PC-9 (cell line): ENCODE data around the gene CENPP. TPM values are rescaled to one million over a fixed set of nuclear protein-coding genes. Genes with fewer than 3 reads are reported as not detected.

ENCODE experiments used
- BruUV-seq: library from RNA; stranded (reverse); fragments of 400-500 nt; replicated peaks from 2 replicates; lab custom pipeline; 2021; lab: Mats Ljungman, UMichigan
- CTCF ChIA-PET: fragments of 300-600 bp; sonication (Branson Sonifier 250); formaldehyde crosslinking; loops from one replicate; lab custom pipeline; 2022; ENCODE audit warnings: antibody characterized with exemption; lab: Charles Lee
- POLR2A ChIA-PET: fragments of 300-600 bp; sonication (Branson Sonifier 250); formaldehyde crosslinking; loops from one replicate; lab custom pipeline; 2022; ENCODE audit warnings: antibody characterized with exemption; ENCODE audit not compliant: unreplicated experiment; lab: Charles Lee
- DNase-seq, 2 experiments: peaks; one replicate each; pipeline versions ENCODE4 v3.0.0 to v3.0.0-alpha.2; 2015 to 2022; ENCODE audit warnings: mixed read lengths in 1 of 2
- H2AFZ ChIP-seq: fragments of 200-600 bp; sonication (generic); 2 replicates; pipeline ENCODE4 v1.8.1; 2017; ENCODE audit warnings: antibody characterized with exemption
- H3F3A ChIP-seq: fragments of 200-600 bp; sonication (generic); 2 replicates; pipeline ENCODE4 v1.8.1; 2017; ENCODE audit warnings: antibody characterized with exemption, mild to moderate bottlenecking, low read depth; ENCODE audit not compliant: insufficient read depth
- H3K27ac ChIP-seq: fragments of 200-600 bp; sonication (generic); 2 replicates; pipeline ENCODE4 v1.6.1; 2016; ENCODE audit warnings: mixed run types
- H3K27me3 ChIP-seq: fragments of 200-600 bp; sonication (generic); 2 replicates; pipeline ENCODE4 v1.6.1; 2016; ENCODE audit warnings: low read depth, mixed run types; ENCODE audit not compliant: insufficient read depth
- H3K36me3 ChIP-seq: fragments of 200-600 bp; sonication (generic); 2 replicates; pipeline ENCODE4 v1.6.1; 2016; ENCODE audit warnings: low read depth, mixed run types
- H3K4me1 ChIP-seq: fragments of 200-600 bp; sonication (generic); replicated peaks from 2 replicates; pipeline ENCODE4 v1.6.1; 2016; ENCODE audit warnings: mixed run types; ENCODE audit not compliant: insufficient read depth
- H3K4me2 ChIP-seq: fragments of 200-600 bp; sonication (generic); 2 replicates; pipeline ENCODE4 v1.6.1; 2017; ENCODE audit warnings: mixed run types
- H3K4me3 ChIP-seq: fragments of 200-600 bp; sonication (generic); 2 replicates; pipeline ENCODE4 v1.6.1; 2016; ENCODE audit warnings: mixed run types
- H3K79me2 ChIP-seq: fragments of 200-600 bp; sonication (generic); 2 replicates; pipeline ENCODE4 v1.6.1; 2017; ENCODE audit warnings: low read depth, mixed run types
- H3K9me2 ChIP-seq: fragments of 200-600 bp; sonication (generic); 2 replicates; pipeline ENCODE4 v1.8.1; 2017; ENCODE audit warnings: mild to moderate bottlenecking; ENCODE audit not compliant: insufficient read depth
- H3K9me3 ChIP-seq: fragments of 200-600 bp; sonication (generic); 2 replicates; pipeline ENCODE4 v1.8.1; 2016; ENCODE audit warnings: low read depth; ENCODE audit not compliant: insufficient read depth
- H4K20me1 ChIP-seq: fragments of 200-600 bp; sonication (generic); 2 replicates; pipeline ENCODE4 v1.8.1; 2017; ENCODE audit not compliant: insufficient read depth
- CTCF ChIP-seq: fragments of 200-600 bp; sonication (generic); conservative IDR thresholded peaks from 2 replicates; pipeline ENCODE4 v1.6.1; 2017; ENCODE audit warnings: mixed run types, antibody characterized with exemption, mild to moderate bottlenecking, moderate library complexity
- EZH2 ChIP-seq: fragments of 200-600 bp; sonication (generic); IDR thresholded peaks from 2 replicates; pipeline ENCODE4 v1.8.0; 2017; ENCODE audit warnings: antibody characterized with exemption, low read depth
- intact Hi-C: fragments of 100-400 bp; cut with micrococcal nuclease; formaldehyde crosslinking; loops from one replicate; pipeline ENCODE4 v1.10.0; 2022; ENCODE audit not compliant: unreplicated experiment
- total RNA-seq: library from RNA; stranded (reverse); gene quantifications from 2 replicates; pipeline ENCODE4 v1.2.3, GENCODE V29; 2021

The CENPP gene
- total RNA-seq, 1 experiment from 2014 or later, result 10.0 TPM

- Histone ChIP-seq H3K4me3 (no peak overlapping the region), H3K9me3 (no peaks in the 10 kb centered on the region; the same call in 1 of the 2 replicates), H4K20me1 (no peaks in the 10 kb centered on the region), H3K4me2 (no peak overlapping the region), H3K27me3 (no peaks in the 10 kb centered on the region), H3K36me3 (no peaks in the 10 kb centered on the region; the same call in 1 of the 2 replicates), H3K79me2 (no peaks in the 10 kb centered on the region), H3F3A (no peaks in the 10 kb centered on the region; the same call in 1 of the 2 replicates), H3K27ac (no peak overlapping the region), H3K9me2 (no peaks in the 10 kb centered on the region), H3K4me1 (no peaks in the 10 kb centered on the region), H2AFZ (no peak overlapping the region)
- ChIA-PET POLR2A (no interaction called here), CTCF (no interaction called here)
- DNase-seq, result no peak
- TF ChIP-seq EZH2 (no peak), CTCF (no peak)
- intact Hi-C loops, result no loop called here
- no TSS peak for BruUV-seq
These were observed 282.6 kb downstream of the CENPP start for GRCh38 chr9:92608241-92608908.

- no peak overlapping the region for H3K4me2 ChIP-seq
- intact Hi-C loops, result no loop called here
- TF ChIP-seq CTCF, result no peak
- no peaks in the 10 kb centered on the region; the same call in 1 of the 2 replicates for H3K9me3 ChIP-seq
- no peak for DNase-seq
- H3K36me3 ChIP-seq, result no peaks in the 10 kb centered on the region; the same call in 1 of the 2 replicates
- H3K27ac ChIP-seq, result no peak overlapping the region
- H3F3A ChIP-seq, result no peaks in the 10 kb centered on the region; the same call in 1 of the 2 replicates
- H3K79me2 ChIP-seq, result no peaks in the 10 kb centered on the region
- no peak overlapping the region for H2AFZ ChIP-seq
- H4K20me1 ChIP-seq, result no peaks in the 10 kb centered on the region
- no peak overlapping the region for H3K4me3 ChIP-seq
- no peaks in the 10 kb centered on the region for H3K9me2 ChIP-seq
- POLR2A ChIA-PET, result no interaction called here
- no peaks in the 10 kb centered on the region for H3K4me1 ChIP-seq
- H3K27me3 ChIP-seq, result no peaks in the 10 kb centered on the region
- CTCF ChIA-PET, result no interaction called here
- no TSS peak for BruUV-seq
These were observed 283.2 kb downstream of the CENPP start for GRCh38 chr9:92608909-92609445.

GRCh38 chr9:92610470-92611420 is 285.0 kb downstream of the CENPP start:
- DNase-seq, result no peak
- H3K27ac ChIP-seq, result no peak overlapping the region
- H3K4me3 ChIP-seq, result no peak overlapping the region
- no peaks in the 10 kb centered on the region for H3K9me2 ChIP-seq
- no peaks in the 10 kb centered on the region for H3F3A ChIP-seq
- H3K4me1 ChIP-seq, result no peaks in the 10 kb centered on the region
- CTCF ChIA-PET, result no interaction called here
- no peak overlapping the region for H2AFZ ChIP-seq
- H3K4me2 ChIP-seq, result no peak overlapping the region
- BruUV-seq, result no TSS peak
- no peaks in the 10 kb centered on the region; the same call in 1 of the 2 replicates for H3K36me3 ChIP-seq
- no peaks in the 10 kb centered on the region for H3K79me2 ChIP-seq
- H4K20me1 ChIP-seq, result no peaks in the 10 kb centered on the region
- no peaks in the 10 kb centered on the region for H3K9me3 ChIP-seq
- TF ChIP-seq EZH2 (no peak), CTCF (no peak)
- intact Hi-C loops, result no loop called here
- H3K27me3 ChIP-seq, result no peaks in the 10 kb centered on the region
- POLR2A ChIA-PET, result no interaction called here
